Epithelial cell of proximal tubule (primary cell): ENCODE results near the gene SPRY2. TPM values are rescaled to one million over a fixed set of nuclear protein-coding genes. Genes with fewer than 3 reads are reported as not detected.
A peak's percentile ranks its signal among the peaks of the same experiment; 100 is the strongest.

Experiments used
- DNase-seq: peaks from one replicate; pipeline ENCODE4 v3.0.0-alpha.2; 2011; ENCODE audit warnings: low read depth
- H3K4me3 ChIP-seq: 2 replicates; pipeline ENCODE4 v1.5.1; 2011; ENCODE audit warnings: low read depth, mild to moderate bottlenecking, low read length
- CTCF ChIP-seq: conservative IDR thresholded peaks from 2 replicates; pipeline ENCODE4 v1.5.1; 2012; ENCODE audit warnings: low read depth, mild to moderate bottlenecking, low read length
- total RNA-seq: library from RNA; depleted of rRNA; stranded (reverse); fragments of >200 nt; gene quantifications from 2 replicates; pipeline ENCODE4 v1.2.3, GENCODE V29; 2015

Gene SPRY2
- total RNA-seq = 24.9 and 25.8 TPM in 2 replicates

- peak within 1 kb of the TSS; percentile 88 for H3K4me3 ChIP-seq
- TF ChIP-seq CTCF = no peak
- DNase-seq = peak; percentile 78
These were observed at the start of gene SPRY2 for GRCh38 chr13:80341101-80341755. TSS of gene SPRY2 (minus strand) at chr13:80341126. CDS start at chr13:80337705, 3,421 bp downstream.

GRCh38 chr13:80390338-80390737 lies 49.4 kb upstream of the SPRY2 start:
- TF ChIP-seq CTCF = no peak
- DNase-seq = no peak
- no peak overlapping the region for H3K4me3 ChIP-seq

GRCh38 chr13:80389073-80390038 lies 48.4 kb upstream of the SPRY2 start:
- TF ChIP-seq CTCF = no peak
- H3K4me3 ChIP-seq = no peak overlapping the region
- DNase-seq = no peak

GRCh38 chr13:80388506-80388905 lies 47.6 kb upstream of the SPRY2 start:
- no peak overlapping the region for H3K4me3 ChIP-seq
- DNase-seq = no peak
- no peak for TF ChIP-seq CTCF

GRCh38 chr13:80386592-80386991 lies 45.7 kb upstream of the SPRY2 start:
- no peak overlapping the region for H3K4me3 ChIP-seq
- no peak for TF ChIP-seq CTCF
- DNase-seq = no peak

- no peak for DNase-seq
- TF ChIP-seq CTCF = no peak
- no peak overlapping the region for H3K4me3 ChIP-seq
These were observed 45.1 kb upstream of the SPRY2 start for GRCh38 chr13:80386002-80386401.
